ENCODE data around the gene CGNL1.

GRCh38 chr15:57507111-57507510 is 130.8 kb downstream of the CGNL1 start:
- TF ChIP-seq CTCF (IDR thresholded peaks at IDR 0.05; ENCODE audit: borderline replicate concordance, extremely low read depth, low read length, poor library complexity, severe bottlenecking): no peak
- TF ChIP-seq EZH2 (IDR thresholded peaks at IDR 0.05; ENCODE audit: borderline replicate concordance, low read depth, low read length, severe bottlenecking): no peak

All from DND-41 (cell line).